AG04450 (cell line): ENCODE measurements around the gene WDR11. TPM values are rescaled to one million over a fixed set of nuclear protein-coding genes. Genes with fewer than 3 reads are reported as not detected.

ENCODE experiments used
- CTCF ChIA-PET: fragments of 300-600, 350-600 bp; formaldehyde crosslinking; extraction: SDS; loops from one replicate; lab custom pipeline; 2022; ENCODE audit warnings: antibody characterized with exemption, inconsistent platforms; lab: Charles Lee
- POLR2A ChIA-PET: fragments of 350-600 bp; formaldehyde crosslinking; extraction: SDS; loops from one replicate; lab custom pipeline; 2021; ENCODE audit warnings: antibody characterized with exemption, inconsistent platforms; lab: Yijun Ruan, JAX
- DNase-seq: peaks from one replicate; pipeline ENCODE4 v3.0.0-alpha.2; 2011; ENCODE audit warnings: low read depth, low spot score
- H3K27ac ChIP-seq: one replicate; pipeline ENCODE4 v1.5.1; 2012; ENCODE audit warnings: low read depth, low read length, control low read depth
- H3K27me3 ChIP-seq: one replicate; pipeline ENCODE4 v1.6.0; 2012; ENCODE audit warnings: low read length; ENCODE audit not compliant: control insufficient read depth, insufficient read depth
- H3K4me3 ChIP-seq: 2 replicates; pipeline ENCODE4 v1.5.1; 2011; ENCODE audit warnings: mild to moderate bottlenecking, low read depth, low read length, control low read depth
- H3K9me3 ChIP-seq: 2 replicates; pipeline ENCODE4 v1.5.1; 2012; ENCODE audit warnings: low read length; ENCODE audit not compliant: control insufficient read depth, insufficient read depth
- CTCF ChIP-seq: IDR thresholded peaks from 2 replicates; pipeline ENCODE4 v1.5.1; 2011; ENCODE audit warnings: low read depth, low read length, control low read depth, inconsistent platforms
- polyA plus RNA-seq: library from polyadenylated mRNA; depleted of rRNA; stranded (reverse); fragments of >200 nt; gene quantifications from 2 replicates; pipeline ENCODE4 v1.2.3, GENCODE V29; 2011

WDR11 gene
- polyA plus RNA-seq, 1 experiment = 86.3 TPM

- Histone ChIP-seq H3K27me3 (no peaks in the 10 kb centered on the region), H3K9me3 (no peaks in the 10 kb centered on the region), H3K27ac (no peak overlapping the region), H3K4me3 (no peak overlapping the region)
- CTCF ChIA-PET = no interaction called here
- TF ChIP-seq CTCF = no peak
- no peak for DNase-seq
- POLR2A ChIA-PET = no interaction called here
Observed at GRCh38 chr10:120828763-120829319, 22.3 kb upstream of the WDR11 start.

- H3K27ac ChIP-seq = no peak overlapping the region
- H3K9me3 ChIP-seq = no peaks in the 10 kb centered on the region
- no peak overlapping the region for H3K4me3 ChIP-seq
- CTCF ChIA-PET = no interaction called here
- TF ChIP-seq CTCF = no peak
- POLR2A ChIA-PET = no interaction called here
- no peaks in the 10 kb centered on the region for H3K27me3 ChIP-seq
- DNase-seq = no peak
Observed at GRCh38 chr10:120832106-120832505, 19.1 kb upstream of the WDR11 start.

GRCh38 chr10:120833222-120833928, 17.8 kb upstream of the WDR11 start:
- H3K27ac ChIP-seq = no peak overlapping the region
- ChIA-PET POLR2A (no interaction called here), CTCF (no interaction called here)
- H3K4me3 ChIP-seq = no peak overlapping the region
- H3K27me3 ChIP-seq = no peaks in the 10 kb centered on the region
- no peaks in the 10 kb centered on the region for H3K9me3 ChIP-seq
- DNase-seq = no peak
- no peak for TF ChIP-seq CTCF

- ChIA-PET POLR2A (no interaction called here), CTCF (interaction anchor here (0.7 kb wide), 1 partner anchor 65 kb away, joined by 3 read pairs; no protein-coding TSS in a partner anchor)
- H3K27me3 ChIP-seq = no peaks in the 10 kb centered on the region
- DNase-seq = no peak
- no peaks in the 10 kb centered on the region for H3K9me3 ChIP-seq
- no peak for TF ChIP-seq CTCF
- no peak overlapping the region for H3K27ac ChIP-seq
- H3K4me3 ChIP-seq = no peak overlapping the region
Observed at GRCh38 chr10:120835603-120836002, 15.6 kb upstream of the WDR11 start.

- H3K27me3 ChIP-seq = no peaks in the 10 kb centered on the region
- no peak overlapping the region for H3K4me3 ChIP-seq
- no peaks in the 10 kb centered on the region for H3K9me3 ChIP-seq
- no peak for DNase-seq
- no peak overlapping the region for H3K27ac ChIP-seq
- ChIA-PET CTCF (no interaction called here), POLR2A (no interaction called here)
- no peak for TF ChIP-seq CTCF
Observed at GRCh38 chr10:120838941-120839340, 12.2 kb upstream of the WDR11 start.
